Measurements from ENCODE around the gene ADCY3. TPM values are rescaled to one million over a fixed set of nuclear protein-coding genes. Genes with fewer than 3 reads are reported as not detected.

ADCY3 gene
- total RNA-seq, 1 experiment from 2014 or later, result 39.5 TPM

GRCh38 chr2:24855726-24856125, 64.3 kb downstream of the ADCY3 start:
- DNase-seq, result no peak
- no peaks in the 10 kb centered on the region; a peak in 1 of 5 replicates for H3K9me3 Mint-ChIP-seq
- H3K4me1 ChIP-seq (ENCODE audit: insufficient read depth, low read length), result no peaks in the 10 kb centered on the region
- no peak overlapping the region for H3K27ac ChIP-seq (ENCODE audit: insufficient read length, low read depth, low read length)
- peaks cover 0 to 8% (median 5%) of the 10 kb centered on the region in 3 experiments; a peak in 3 of 7 replicates for H3K36me3 Mint-ChIP-seq (ENCODE audit: insufficient read depth in 1 of 3, low read depth in 3 of 3)
- H3T11ph ChIP-seq (ENCODE audit: low read length), result no peak overlapping the region
- no peak overlapping the region for H4K8ac ChIP-seq (replicated peaks; ENCODE audit: insufficient read length, low read depth, low read length)
- H2AFZ ChIP-seq (ENCODE audit: low read length), result no peak overlapping the region
- no peak overlapping the region for H2BK12ac ChIP-seq (ENCODE audit: insufficient read length, low read depth, low read length)
- no peak overlapping the region for H3K56ac ChIP-seq (ENCODE audit: insufficient read length, low read depth, low read length)
- no peak for TF ChIP-seq CTCF (conservative IDR thresholded peaks at IDR 0.05)
- H3K23ac ChIP-seq (ENCODE audit: insufficient read length, low read depth, low read length), result no peak overlapping the region
- H3K9ac ChIP-seq (ENCODE audit: extremely low read depth, insufficient read length, low read length), result no peak overlapping the region
- no peak overlapping the region for H3K4me3 Mint-ChIP-seq
- H3K4me2 ChIP-seq (ENCODE audit: insufficient read depth, insufficient read length, low read length), result no peak overlapping the region
- H3K27ac Mint-ChIP-seq, result peak overlapping the region in 1 of 3 experiments; percentile 81; a peak in 1 of 7 replicates
- H2BK20ac ChIP-seq (ENCODE audit: low read depth, low read length, poor library complexity, severe bottlenecking), result no peak overlapping the region
- no peak overlapping the region for H2BK120ac ChIP-seq (ENCODE audit: low read depth, low read length, poor library complexity, severe bottlenecking)
- no peaks in the 10 kb centered on the region for H3K27me3 ChIP-seq (ENCODE audit: insufficient read depth, low read length)
- H2BK15ac ChIP-seq (ENCODE audit: low read depth, low read length), result no peak overlapping the region
- H3K18ac ChIP-seq (ENCODE audit: insufficient read length, low read depth, low read length), result no peak overlapping the region
- H3K79me2 ChIP-seq (ENCODE audit: insufficient read depth, low read length), result no peaks in the 10 kb centered on the region
- H3K27me3 Mint-ChIP-seq (ENCODE audit: low read depth), result no peaks in the 10 kb centered on the region
- no peak overlapping the region for H4K5ac ChIP-seq (ENCODE audit: insufficient read length, low read depth, low read length)
- no peaks in the 10 kb centered on the region for H4K20me1 ChIP-seq (ENCODE audit: control insufficient read depth, insufficient read depth, insufficient read length)
- H3K14ac ChIP-seq (ENCODE audit: insufficient read depth, low read length), result peak overlapping the region; percentile 23; the same call in 1 of the 2 replicates
- H2AK5ac ChIP-seq (ENCODE audit: insufficient read length, low read length), result no peak overlapping the region
- H3K79me1 ChIP-seq (ENCODE audit: insufficient read depth, low read depth, low read length, poor library complexity, severe bottlenecking), result no peaks in the 10 kb centered on the region
- H3K9me3 ChIP-seq (ENCODE audit: control insufficient read depth, low read depth, low read length), result no peaks in the 10 kb centered on the region
- H4K91ac ChIP-seq (ENCODE audit: insufficient read length, low read depth, low read length), result no peak overlapping the region
- no peaks in the 10 kb centered on the region for H3K23me2 ChIP-seq (ENCODE audit: insufficient read length, low read depth, low read length, poor library complexity, severe bottlenecking)
- H3K4me1 Mint-ChIP-seq, result no peaks in the 10 kb centered on the region
- whole genome bisulfite sequencing (ENCODE audit: extremely low coverage, insufficient read length, low lambda C conversion rate), result no CpG with 5 or more reads among the region's 4 CpGs
- no peak overlapping the region for H3K4ac ChIP-seq (ENCODE audit: low read depth, low read length)
- no peak overlapping the region for H2BK5ac ChIP-seq (ENCODE audit: insufficient read length, low read length)

All from H9 (cell line).